Embryonic facial prominence (tissue), 1 donor: Measurements from ENCODE around the gene FYCO1.

Experiments used
- DNase-seq: peaks from one replicate; pipeline ENCODE4 v3.0.0-alpha.2; 2016; ENCODE audit errors: extremely low spot score

FYCO1 gene

DNA sequence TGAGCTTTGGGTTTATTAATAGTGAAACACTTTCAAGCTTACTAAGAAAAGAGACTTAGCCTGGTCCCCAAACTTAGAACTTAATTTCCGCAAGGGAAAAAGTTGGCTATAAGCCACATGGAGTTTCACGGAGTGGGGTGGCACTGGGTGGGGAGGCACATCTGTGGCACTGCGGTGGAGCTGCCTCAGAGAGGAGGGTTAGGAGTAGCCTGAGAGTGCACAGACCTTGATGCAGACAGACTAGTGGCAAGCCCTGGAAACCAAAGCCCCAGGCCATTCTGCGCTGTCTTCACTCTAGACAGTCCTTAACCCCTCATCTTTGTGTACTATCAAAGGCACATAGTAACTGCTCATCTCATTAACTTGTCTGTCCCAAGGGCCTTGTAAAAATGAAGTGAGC lies 30.4 kb downstream of the FYCO1 start:
- DNase-seq: no peak

DNA sequence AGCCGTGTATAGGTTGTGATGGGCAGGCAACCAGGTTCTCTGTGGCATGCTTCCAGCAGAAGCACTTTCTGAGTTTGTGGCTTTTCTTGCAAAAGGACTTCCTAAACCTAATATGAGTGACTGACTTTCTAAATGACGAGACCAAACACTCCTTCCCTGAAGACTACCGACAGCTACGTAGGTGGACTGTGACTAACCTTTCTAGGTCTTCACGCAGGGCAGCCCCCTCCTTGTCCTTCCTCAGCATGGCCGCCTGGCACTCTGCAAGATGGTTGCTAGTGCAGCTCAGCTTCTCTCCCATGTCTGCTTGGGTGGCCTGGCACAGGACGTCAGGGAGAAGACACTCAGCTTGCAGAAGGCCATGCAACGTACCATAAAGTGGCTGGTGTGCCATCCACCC lies 31.5 kb downstream of the FYCO1 start:
- DNase-seq: no peak

- DNase-seq: no peak
These were observed 33.6 kb downstream of the FYCO1 start for GRCh38 chr3:45962033-45962432.

- no peak for DNase-seq
These were observed 35.3 kb downstream of the FYCO1 start for GRCh38 chr3:45960289-45960688.

DNA sequence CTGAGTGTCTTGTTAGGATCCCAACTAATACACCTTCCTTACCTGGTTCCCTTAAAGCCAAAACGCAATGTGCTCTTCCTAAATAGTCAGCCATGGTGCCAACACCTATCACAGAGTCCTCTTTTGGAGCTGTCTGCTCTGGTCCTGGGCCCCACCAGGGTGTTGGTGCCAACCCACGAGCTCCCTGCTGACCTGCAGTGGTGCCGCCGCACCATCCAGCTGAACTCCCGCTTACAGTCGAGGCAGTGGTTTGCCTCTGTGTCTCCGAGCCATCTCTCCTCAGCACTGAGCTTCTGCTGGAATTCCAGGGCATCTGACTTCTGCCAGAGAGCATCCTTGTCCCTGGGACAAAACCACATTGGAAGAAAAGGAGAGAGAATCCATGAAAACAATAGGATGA lies 36.4 kb downstream of the FYCO1 start:
- no peak for DNase-seq

DNA sequence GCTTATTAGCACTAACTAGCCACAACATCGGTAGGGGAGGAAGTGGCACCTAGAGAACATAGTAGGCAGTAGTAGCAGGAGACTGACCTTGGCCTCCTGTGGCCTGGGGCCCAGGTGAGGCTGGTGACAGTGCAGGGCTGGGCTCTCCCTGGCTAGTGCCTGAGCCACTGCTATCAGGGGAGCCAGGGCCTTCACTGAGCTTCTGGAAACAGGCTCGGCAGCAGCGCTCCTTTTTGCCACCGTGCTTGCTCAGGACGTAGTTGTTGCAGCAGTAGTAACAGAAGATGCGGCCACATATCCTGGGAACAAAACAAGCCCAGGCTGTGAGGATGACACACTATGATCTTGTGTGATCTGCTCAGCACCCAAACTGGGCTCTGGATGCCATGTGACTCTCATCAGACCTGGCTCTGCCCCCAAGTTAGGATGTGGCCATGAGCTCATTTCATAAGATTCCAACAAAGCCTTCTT lies 37.3 kb downstream of the FYCO1 start:
- DNase-seq: no peak

- no peak for DNase-seq
These were observed 38.0 kb downstream of the FYCO1 start for GRCh38 chr3:45957586-45957985.

GRCh38 chr3:45955706-45956105 lies 39.9 kb downstream of the FYCO1 start:
- no peak for DNase-seq

DNA sequence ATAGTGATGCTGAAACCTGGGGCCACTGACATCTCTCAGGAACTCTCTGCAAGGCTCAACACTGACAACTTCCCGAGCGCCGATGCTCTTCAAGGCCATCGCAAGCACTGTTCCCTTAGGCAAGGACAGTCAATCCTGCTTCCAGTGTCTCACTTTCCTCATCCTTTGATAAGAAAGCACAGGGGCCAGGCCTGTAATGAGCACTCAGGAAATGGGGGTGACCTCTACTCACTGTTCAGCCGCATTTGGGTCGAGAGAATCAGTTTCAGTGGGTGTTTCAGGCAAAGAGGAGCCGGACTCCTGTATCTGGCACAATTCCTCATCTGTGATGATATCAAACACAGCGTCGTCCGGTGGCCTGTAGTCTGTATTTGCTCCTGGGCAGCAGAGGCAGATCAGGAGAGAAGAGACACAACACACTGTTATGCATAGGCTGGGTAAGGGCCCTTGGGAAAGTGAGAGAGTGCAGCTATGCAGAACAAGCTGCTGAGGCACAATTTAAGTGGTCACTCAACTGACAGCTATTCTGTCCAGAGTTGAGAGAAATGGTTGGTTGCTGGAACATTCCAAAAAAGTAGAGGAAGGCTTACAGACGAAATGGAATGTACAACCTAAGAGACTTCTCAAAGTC lies 40.5 kb downstream of the FYCO1 start:
- DNase-seq: no peak

GRCh38 chr3:45954306-45954705 lies 41.3 kb downstream of the FYCO1 start:
- DNase-seq: no peak

DNA sequence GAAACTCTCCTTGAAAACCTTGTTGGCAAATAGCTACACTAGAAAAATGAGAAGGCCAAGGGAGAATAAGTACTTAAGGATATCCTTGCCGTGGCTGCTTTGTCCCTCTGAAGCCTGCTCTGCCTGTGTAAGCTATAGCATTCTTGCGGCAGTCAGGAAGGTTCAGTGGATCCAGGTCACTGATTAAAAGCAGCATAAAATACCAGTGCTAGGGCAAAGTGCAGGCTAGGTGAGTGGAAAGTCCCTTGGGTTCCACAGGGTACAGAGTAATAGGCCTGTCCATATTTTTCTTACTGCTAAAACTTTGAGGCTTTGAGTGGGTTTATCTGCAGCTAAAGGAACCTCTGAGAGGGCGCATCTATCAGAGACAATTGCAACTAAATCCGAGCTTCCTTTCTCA lies 42.1 kb downstream of the FYCO1 start:
- DNase-seq: no peak

DNA sequence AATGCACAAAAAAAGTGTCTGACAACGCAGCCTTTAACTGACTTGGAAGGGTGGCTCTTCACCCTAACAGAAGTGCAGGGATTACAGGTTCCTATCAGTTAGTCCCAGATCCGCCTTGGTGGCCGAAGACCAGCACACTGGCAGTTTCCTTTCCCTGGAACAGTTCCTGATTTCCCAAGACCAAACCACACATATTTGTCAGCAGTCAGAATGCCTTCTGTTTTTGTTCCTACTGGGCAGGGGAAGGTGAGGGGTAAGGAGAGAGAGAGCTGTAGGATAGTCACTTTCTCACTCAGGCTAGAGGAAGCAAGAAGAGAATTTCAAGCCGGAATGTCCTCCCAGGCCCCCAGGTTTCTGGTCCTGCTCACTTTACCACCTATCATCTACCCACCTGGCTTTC lies 43.2 kb downstream of the FYCO1 start:
- no peak for DNase-seq

GRCh38 chr3:45951946-45952345 lies 43.7 kb downstream of the FYCO1 start:
- DNase-seq: no peak

- DNase-seq: no peak
These were observed 44.7 kb downstream of the FYCO1 start for GRCh38 chr3:45950686-45951600.

GRCh38 chr3:45950131-45950530 lies 45.5 kb downstream of the FYCO1 start:
- DNase-seq: no peak

DNA sequence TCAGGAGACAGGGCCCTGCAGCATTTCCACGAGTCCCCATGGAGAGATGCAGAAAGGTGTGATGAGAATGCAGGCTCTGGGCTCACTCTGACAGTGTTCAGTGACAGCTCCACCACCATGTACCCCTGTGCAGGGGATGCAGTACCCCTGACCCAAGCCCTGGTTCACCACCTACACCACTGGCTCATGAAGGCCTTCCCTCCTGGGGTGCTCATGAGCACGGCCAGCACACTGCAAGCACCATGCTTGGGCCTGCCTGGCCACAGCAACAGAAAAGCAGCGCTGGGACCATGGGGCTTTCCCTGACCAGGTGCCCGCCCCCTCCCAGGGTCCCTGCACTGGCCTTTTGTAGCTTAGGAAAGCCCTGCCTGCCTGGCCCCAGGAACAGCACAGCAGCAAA lies 46.2 kb downstream of the FYCO1 start:
- DNase-seq: no peak

- no peak for DNase-seq
These were observed 46.7 kb downstream of the FYCO1 start for GRCh38 chr3:45948881-45949280.

DNA sequence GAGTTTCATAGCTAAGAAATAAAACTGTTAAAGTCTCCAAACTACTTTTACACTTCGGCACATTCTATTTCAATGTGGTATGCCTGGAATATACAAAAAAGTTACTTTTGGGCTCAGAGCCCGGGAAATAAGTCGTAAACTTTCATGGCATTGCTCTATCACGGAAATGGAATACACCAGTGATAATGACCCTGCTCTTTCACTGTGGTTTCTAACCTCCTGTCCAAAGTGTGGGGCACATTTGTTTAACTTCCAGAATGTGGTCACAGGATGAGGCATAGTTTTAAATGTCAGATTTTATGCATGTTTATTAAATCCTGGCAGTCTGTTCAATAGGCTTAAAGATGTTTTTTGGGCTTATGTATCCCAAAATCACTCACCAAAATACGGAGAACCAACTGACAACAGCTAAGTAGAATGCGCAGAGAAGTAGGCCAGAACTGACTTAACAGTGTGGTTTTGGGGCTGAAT lies 47.3 kb downstream of the FYCO1 start:
- DNase-seq: no peak

- no peak for DNase-seq
These were observed 48.3 kb downstream of the FYCO1 start for GRCh38 chr3:45947361-45947760.

DNA sequence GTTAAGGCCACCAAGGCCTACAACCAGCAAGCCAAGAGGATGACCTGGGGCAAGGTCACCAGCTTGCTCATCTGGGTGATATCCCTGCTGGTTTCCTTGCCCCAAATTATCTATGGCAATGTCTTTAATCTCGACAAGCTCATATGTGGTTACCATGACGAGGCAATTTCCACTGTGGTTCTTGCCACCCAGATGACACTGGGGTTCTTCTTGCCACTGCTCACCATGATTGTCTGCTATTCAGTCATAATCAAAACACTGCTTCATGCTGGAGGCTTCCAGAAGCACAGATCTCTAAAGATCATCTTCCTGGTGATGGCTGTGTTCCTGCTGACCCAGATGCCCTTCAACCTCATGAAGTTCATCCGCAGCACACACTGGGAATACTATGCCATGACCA lies 48.7 kb downstream of the FYCO1 start:
- DNase-seq: no peak

- DNase-seq: no peak
These were observed 49.3 kb downstream of the FYCO1 start for GRCh38 chr3:45946307-45946706.

GRCh38 chr3:45944830-45945620 lies 50.6 kb downstream of the FYCO1 start:
- no peak for DNase-seq
